ENCODE data around the gene MIB2.
A peak's percentile ranks its signal among the peaks of the same experiment; 100 is the strongest.
"Not testable (repeated sequence)": the region's sequence is repeated elsewhere in the genome, so short reads cannot be mapped to it uniquely, and the experiment has no call there.

Gene MIB2

DNA sequence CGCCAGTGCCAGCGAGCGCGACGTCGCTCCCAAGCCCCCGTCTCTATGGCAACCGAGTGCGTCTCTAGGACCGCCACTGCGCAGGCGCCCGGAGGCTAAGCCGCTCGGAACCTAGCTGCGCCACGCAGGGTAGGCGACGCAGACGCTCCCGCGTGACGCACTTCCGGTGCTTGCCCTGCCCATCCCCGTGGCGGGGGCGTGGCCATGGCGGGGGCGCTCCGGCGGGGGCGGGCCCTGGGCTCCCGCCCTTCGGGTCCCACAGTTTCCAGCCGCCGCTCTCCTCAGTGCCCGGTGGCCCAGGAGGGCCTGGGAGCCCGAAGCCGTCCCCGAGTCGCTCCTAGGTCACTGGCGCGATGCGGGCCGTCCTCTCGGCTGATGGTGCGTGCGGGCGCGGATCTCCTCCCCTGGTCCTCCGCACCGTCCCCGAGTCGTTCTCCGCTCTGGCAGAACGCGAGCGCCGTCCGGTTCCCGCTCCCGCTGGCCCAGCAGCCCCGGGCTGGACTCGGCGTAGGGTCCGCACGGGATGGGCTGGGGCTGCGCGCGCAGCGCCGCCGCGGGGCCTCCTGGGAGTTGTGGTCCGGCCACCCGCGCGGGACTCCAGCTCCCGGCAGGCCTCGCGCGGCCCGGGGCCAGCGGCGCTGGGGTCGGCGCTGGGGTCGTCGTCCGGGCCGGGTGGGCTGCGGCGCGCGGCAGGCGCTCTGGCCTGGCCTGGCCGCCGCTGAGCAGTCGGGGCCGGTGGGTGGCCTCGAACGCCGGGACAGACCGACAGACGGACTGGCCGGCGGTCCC lies at the start of gene MIB2:
MIB2 (plus strand) TSS at position 245 of the 789 bp plus-strand sequence. CDS start 7,953 bp downstream, outside the sequence.
- DNase-seq: peak; percentile 95

GRCh38 chr1:1567152-1567875 lies 48.0 kb upstream of the MIB2 start:
- DNase-seq: no peak

DNA sequence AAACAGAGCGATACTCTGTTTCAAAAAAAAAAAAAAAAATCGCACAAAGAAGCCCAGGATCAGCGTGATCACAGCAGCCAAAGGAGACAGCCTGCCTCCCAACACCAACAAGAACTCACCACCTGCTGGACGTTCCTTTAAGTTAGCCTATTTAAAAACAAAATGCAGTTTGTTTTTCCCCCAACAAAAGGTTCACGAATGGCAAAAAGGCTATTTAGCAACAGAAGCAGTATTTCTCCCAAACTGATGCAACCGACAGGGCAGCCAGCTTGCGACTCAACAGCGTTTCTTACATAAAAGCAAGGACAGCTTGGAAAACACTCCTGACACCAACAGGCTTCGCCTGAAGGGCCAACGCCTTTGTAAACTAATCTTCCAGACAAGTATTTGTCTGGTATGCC lies 47.4 kb upstream of the MIB2 start:
- no peak for DNase-seq

- DNase-seq: no peak
Measured at GRCh38 chr1:1569341-1569740, 46.0 kb upstream of the MIB2 start.

DNA sequence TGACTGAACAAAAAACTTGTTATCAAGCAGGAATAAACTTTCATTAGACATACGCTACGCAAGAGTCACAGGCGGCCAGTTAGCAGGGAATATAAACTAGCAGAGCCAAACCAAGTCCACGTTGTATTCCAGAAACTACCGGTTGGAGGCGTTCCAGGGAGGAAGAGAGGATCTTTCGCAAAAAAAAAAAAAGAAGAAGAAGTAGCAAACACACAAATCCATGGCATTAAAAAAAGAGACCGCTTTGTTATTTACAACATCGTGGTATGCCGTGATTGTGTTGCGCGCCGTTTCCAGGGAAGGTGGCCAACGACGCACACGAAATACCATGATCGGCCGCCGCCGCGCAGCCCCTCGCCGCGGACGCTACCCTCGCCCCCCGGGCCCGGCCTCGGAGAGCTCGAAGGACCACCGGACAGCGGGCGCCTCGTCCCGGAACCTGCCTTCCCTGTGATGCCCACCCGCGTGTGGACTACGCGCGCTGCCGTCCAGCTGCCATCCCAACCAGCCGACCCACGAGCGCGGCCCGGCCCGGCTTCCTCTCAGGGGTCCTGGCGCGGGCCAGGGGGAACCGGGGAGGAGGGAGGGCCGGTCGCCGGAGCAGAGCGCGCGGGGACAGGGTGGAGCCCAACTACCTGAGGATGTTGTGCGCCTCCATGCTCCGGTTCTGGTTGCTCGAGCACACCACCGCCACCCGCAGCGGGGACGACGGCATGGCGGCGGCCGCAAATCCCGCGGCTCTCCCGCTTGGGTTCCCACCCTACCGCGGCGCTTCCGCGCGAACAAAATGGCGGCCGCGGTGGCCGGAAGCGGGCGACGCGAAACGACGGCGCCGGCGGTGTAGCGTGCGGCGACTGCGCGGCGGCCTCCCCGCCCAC lies 41.2 kb upstream of the MIB2 start:
- DNase-seq: peak; percentile 75

- DNase-seq: peak; percentile 89
Measured at GRCh38 chr1:1574721-1575537, 40.4 kb upstream of the MIB2 start, which contains the start of gene SSU72. SSU72 (minus strand) TSS chr1:1574863; CDS start chr1:1574557, 306 bp downstream.

GRCh38 chr1:1577367-1578011 lies 37.8 kb upstream of the MIB2 start:
- no peak for DNase-seq

DNA sequence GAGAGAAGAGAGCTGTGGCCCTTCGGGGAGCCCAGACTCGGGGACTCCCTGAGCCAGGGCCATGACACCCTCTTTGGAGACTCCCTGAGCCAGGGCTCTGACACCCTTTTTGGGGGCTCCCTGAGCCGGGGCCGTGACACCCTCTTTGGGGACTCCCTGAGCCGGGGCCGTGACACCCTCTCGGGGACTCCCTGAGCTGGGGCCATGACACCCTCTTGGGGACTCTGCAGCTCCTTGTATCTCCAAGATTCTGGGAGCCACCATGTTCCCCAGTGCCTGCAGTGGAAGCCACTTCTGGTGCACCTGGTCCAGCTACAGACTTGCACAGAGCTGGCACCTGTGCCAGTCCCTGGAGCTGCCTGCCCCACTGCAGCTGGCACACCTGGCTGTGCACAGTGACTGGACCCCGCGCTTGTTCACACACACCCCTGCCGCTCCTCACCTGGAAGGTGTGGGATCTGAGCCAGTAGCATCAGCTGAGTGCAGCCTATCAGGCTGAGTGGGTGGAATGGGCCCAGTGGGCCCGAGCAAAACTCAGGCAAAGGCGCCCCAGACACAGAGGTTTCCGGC lies 36.8 kb upstream of the MIB2 start:
- no peak for DNase-seq

DNA sequence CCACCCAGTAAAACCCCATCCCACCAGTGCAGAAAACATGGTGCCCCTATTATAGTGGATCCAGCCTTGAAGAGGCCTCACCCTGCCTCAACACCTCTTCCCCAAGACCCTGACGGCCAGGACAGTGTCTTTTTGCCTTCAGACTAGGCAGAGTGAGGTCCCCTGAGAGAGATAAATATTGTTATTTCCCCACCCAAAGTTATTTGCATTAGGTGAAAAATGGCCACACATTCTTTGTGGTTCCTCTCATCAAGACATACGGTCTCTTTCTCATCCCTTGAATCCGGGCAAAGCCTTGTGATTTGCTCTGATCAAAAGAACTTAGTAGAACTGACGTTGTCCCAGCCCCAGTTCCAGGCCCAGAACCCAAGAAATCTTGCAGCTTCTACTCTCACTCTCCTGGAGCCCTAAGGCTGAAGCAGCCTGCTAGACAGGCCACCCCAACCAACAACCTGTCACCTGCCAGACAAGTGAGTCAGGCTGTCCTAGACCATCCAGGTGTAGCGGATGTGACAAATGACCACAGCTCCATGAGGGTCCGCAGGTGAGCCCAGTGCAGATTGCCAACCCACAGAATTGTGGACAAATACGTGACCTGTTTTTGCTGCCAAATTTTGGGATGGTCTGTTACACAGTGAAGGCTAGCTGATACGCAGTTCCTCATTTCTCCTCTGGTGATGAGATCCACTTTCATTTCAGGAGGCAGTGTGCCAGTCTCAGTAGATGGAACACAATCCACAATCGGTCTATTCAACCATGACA lies 32.5 kb upstream of the MIB2 start:
- DNase-seq: no peak

DNA sequence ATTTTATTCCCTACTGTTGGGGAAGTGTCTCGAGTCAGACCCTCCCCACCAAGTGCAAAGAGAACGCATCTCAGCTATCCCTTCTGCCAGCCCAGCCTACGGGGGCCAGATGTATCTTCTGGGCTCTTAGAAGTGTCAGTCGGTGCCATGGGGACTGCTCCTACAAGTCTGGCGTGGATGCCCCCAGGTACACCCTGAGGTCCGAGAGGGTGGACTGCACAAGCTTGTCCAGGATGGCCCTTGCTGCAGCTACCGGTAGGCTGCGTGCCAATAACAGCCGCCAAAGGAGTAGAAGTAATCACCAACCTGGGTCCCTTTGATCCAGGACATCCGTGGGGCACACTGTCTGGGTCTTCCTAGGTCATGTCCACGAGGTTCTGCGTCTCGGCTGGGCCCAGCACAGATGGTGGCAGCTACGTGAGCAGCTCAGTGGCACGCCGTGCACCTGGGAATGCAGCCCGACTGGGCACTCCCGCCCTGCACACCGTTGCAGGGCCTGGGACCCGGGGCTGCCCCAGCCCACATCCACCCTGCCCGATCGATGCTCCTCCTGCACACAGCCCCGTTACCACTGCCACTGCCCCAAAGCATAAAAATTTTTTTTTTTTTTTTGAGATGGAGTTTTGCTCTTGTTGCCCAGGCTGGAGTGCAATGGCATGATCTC lies 31.8 kb upstream of the MIB2 start:
- DNase-seq: no peak

- DNase-seq: no peak
Measured at GRCh38 chr1:1591452-1591851, 23.8 kb upstream of the MIB2 start.

- DNase-seq: no peak
Measured at GRCh38 chr1:1593834-1594601, 21.3 kb upstream of the MIB2 start.

GRCh38 chr1:1594602-1595260 lies 20.6 kb upstream of the MIB2 start:
- no peak for DNase-seq

DNA sequence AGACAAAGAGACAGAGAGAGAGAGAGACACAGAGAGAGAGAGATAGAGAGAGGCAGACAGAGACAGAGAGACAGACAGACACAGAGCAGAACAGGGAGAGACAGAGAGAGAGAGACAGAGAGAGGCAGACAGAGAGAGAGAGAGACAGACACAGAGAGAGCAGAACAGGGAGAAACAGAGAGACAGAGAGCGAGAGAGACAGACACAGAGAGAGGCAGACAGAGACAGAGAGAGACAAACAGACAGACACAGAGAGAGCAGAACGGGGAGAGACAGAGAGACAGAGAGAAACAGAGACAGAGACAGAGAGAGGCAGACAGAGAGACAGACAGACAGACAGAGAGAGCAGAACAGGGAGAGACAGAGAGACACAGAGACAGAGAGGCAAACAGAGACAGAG lies 20.0 kb upstream of the MIB2 start:
- not testable (repeated sequence) for DNase-seq

DNA sequence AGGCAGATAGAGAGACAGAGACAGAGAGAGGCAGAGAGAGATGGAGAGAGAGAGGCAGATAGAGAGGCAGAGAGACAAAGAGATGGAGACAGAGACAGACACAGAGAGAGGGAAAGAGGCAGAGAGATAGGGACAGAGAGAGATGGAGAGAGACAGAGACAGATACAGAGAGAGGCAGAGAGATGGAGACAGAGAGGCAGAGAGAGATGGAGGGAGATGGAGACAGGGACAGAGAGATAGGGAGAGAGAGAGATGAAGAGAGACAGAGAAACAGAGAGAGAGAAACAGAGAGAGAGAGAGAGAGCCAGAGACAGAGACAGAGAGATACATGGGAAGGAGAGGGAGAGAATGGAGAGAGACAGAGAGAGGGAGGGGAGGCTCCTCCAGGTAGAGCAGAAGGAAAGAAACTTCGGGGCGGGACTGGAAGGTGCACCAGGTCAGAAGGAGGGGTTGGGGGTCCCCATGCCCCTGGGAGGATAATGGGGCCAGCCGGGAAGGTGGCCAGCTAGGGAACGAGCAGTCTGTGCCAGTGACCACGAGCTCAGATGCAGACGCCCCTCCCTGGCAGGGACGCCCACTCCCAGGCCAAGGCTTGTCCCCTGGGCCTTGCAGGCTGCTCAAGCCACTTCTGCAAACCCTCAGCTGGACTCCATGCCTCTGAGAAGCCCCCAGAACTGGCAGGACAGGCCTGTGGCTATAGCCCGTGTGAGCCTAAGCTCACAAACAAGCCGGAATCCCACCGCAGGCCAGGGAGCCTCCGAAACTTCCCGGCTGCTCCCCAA lies 18.6 kb upstream of the MIB2 start:
- DNase-seq: no peak

- no peak for DNase-seq
Measured at GRCh38 chr1:1597275-1597930, 17.9 kb upstream of the MIB2 start.

- DNase-seq: no peak
Measured at GRCh38 chr1:1598051-1598719, 17.1 kb upstream of the MIB2 start.

All from NCI-H446 treated with DMSO at 0.1 percent for 48 hours (cell line).